Suprapubic skin (tissue), 4 donors: ENCODE measurements around the gene TLR6. TPM values are rescaled to one million over a fixed set of nuclear protein-coding genes. Genes with fewer than 3 reads are reported as not detected.
A peak's percentile ranks its signal among the peaks of the same experiment; 100 is the strongest.

Source experiments
- DNase-seq, 2 donors: peaks; one replicate each; pipeline ENCODE4 v3.0.0-alpha.2; 2019; ENCODE audit warnings: low spot score in 2 of 2
- H3K27ac ChIP-seq: fragments of 200-600 bp; sonication (generic); one replicate; pipeline ENCODE4 v1.5.1; 2019
- H3K27me3 ChIP-seq: fragments of 200-600 bp; sonication (generic); one replicate; pipeline ENCODE4 v1.5.1; 2019
- H3K36me3 ChIP-seq: fragments of 200-600 bp; sonication (generic); one replicate; pipeline ENCODE4 v1.5.1; 2019
- H3K4me1 ChIP-seq: fragments of 200-600 bp; sonication (generic); one replicate; pipeline ENCODE4 v1.5.1; 2019
- H3K4me3 ChIP-seq: fragments of 200-600 bp; sonication (generic); one replicate; pipeline ENCODE4 v1.5.1; 2019; ENCODE audit warnings: mild to moderate bottlenecking
- H3K9me3 ChIP-seq: fragments of 200-600 bp; sonication (generic); one replicate; pipeline ENCODE4 v1.5.1; 2019
- EP300 ChIP-seq: sonication (generic); formaldehyde crosslinking; IDR thresholded peaks from one replicate; pipeline ENCODE4 v1.6.1; 2017; ENCODE audit warnings: antibody characterized with exemption
- POLR2A ChIP-seq, 2 donors: fragments of 450-650 bp; IDR thresholded peaks; one replicate each; pipeline ENCODE4 v1.6.1; 2017; ENCODE audit warnings: antibody characterized with exemption in 2 of 2, mild to moderate bottlenecking in 2 of 2, moderate library complexity in 2 of 2
- POLR2AphosphoS5 ChIP-seq, 3 donors: sonication (generic); formaldehyde crosslinking; IDR thresholded peaks; one replicate each; pipeline ENCODE4 v1.6.1; 2017; ENCODE audit warnings: antibody characterized with exemption in 3 of 3
- WGBS: methylation state at CpG from one replicate; pipeline ENCODE4 v1.1.5; 2018; 5-methylcytosine and 5-hydroxymethylcytosine counted together
- total RNA-seq, 4 donors: library from RNA; depleted of rRNA; stranded (reverse); fragments of >200 nt; gene quantifications; one replicate each; pipeline ENCODE4 v1.1.0, GENCODE V29; 2016
- TF ChIP-seq, protein P1 (sequence below), 2 donors: fragments of 200-600 bp in 1 of 2; fragments of 450-650 bp in 1 of 2; sonication (generic) in 1 of 2; IDR thresholded peaks; one replicate each; pipeline ENCODE4 v1.5.1; 2016 to 2019; ENCODE audit warnings: antibody characterized with exemption in 2 of 2, mild to moderate bottlenecking in 1 of 2, moderate library complexity in 1 of 2

The TLR6 gene
- total RNA-seq, 4 donors from 2014 or later = 2.1 to 6.4 (median 2.5) TPM

- Histone ChIP-seq H3K4me1 (peaks cover 29% of the 10 kb centered on the region), H3K4me3 (peak overlapping the region; percentile 42), H3K36me3 (peaks cover 11% of the 10 kb centered on the region), H3K27ac (no peak overlapping the region), H3K9me3 (no peaks in the 10 kb centered on the region), H3K27me3 (no peaks in the 10 kb centered on the region)
- WGBS = 85% methylated on average over 15 of the region's 15 CpGs
- TF ChIP-seq EP300 = no peak
- no peak for TF ChIP-seq POLR2A (IDR thresholded peaks at IDR 0.05)
- TF ChIP-seq, protein P1, sequence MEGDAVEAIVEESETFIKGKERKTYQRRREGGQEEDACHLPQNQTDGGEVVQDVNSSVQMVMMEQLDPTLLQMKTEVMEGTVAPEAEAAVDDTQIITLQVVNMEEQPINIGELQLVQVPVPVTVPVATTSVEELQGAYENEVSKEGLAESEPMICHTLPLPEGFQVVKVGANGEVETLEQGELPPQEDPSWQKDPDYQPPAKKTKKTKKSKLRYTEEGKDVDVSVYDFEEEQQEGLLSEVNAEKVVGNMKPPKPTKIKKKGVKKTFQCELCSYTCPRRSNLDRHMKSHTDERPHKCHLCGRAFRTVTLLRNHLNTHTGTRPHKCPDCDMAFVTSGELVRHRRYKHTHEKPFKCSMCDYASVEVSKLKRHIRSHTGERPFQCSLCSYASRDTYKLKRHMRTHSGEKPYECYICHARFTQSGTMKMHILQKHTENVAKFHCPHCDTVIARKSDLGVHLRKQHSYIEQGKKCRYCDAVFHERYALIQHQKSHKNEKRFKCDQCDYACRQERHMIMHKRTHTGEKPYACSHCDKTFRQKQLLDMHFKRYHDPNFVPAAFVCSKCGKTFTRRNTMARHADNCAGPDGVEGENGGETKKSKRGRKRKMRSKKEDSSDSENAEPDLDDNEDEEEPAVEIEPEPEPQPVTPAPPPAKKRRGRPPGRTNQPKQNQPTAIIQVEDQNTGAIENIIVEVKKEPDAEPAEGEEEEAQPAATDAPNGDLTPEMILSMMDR (IDR thresholded peaks at IDR 0.05) = no peak
- TF ChIP-seq POLR2AphosphoS5 (IDR thresholded peaks at IDR 0.05) = no peak
- no peak for DNase-seq
These were observed 53.9 kb downstream of the TLR6 start for GRCh38 chr4:38802561-38803355.

DNA sequence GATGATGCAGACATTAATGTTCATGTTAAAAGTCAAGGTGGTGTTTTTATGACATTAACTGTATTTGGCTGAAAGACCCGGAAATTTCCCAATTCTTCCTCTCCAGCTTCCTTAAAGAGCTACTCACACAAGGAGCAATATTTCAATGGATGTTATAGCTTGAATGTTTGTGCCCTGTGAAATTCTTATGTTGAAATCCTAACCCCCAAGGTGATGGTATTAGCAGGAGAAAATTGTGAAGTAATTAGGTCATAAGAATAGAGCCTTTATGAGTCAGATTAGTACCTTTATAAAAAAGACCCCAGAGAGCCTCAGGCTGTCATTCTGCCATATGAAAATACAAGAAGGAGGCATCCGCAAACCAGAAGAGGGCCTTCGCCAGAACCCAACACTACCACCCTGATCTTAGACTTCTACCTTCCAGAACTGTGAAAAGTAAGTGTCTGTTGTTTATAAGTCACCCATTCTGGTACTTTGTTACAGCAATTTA lies 55.6 kb downstream of the TLR6 start:
- peaks cover 29% of the 10 kb centered on the region for H3K4me1 ChIP-seq
- no peaks in the 10 kb centered on the region for H3K27me3 ChIP-seq
- WGBS = 87% methylated on average over 3 of the region's 3 CpGs
- no peak for DNase-seq
- TF ChIP-seq, protein P1 (IDR thresholded peaks at IDR 0.05) = no peak
- TF ChIP-seq EP300 = no peak
- no peak for TF ChIP-seq POLR2A (IDR thresholded peaks at IDR 0.05)
- TF ChIP-seq POLR2AphosphoS5 (IDR thresholded peaks at IDR 0.05) = no peak
- H3K9me3 ChIP-seq = no peaks in the 10 kb centered on the region
- H3K27ac ChIP-seq = no peak overlapping the region
- no peak overlapping the region for H3K4me3 ChIP-seq
- H3K36me3 ChIP-seq = peaks cover 11% of the 10 kb centered on the region

DNA sequence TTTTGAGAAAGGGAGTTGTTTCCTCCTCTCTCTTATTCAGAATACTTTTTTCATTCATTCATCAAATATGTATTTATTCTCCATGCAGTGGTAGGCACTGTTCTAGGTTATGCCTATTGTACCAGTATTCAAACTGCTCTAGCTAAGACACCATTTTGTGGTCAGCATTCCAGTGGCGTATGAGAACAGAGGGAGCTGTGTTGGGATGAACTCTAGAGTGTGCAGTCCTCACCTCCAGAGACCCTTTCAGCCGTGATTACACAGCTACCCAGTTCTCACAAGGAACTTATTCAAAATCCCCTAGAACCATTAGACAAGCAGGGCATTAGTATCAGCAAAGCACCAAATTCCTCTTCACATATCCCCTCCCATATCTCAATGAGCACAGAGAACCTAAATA lies 56.3 kb downstream of the TLR6 start:
- H3K9me3 ChIP-seq = no peaks in the 10 kb centered on the region
- no peaks in the 10 kb centered on the region for H3K27me3 ChIP-seq
- DNase-seq = no peak
- H3K27ac ChIP-seq = no peak overlapping the region
- H3K4me1 ChIP-seq = peaks cover 23% of the 10 kb centered on the region
- 50% methylated on average over 2 of the region's 2 CpGs for WGBS
- peaks cover 11% of the 10 kb centered on the region for H3K36me3 ChIP-seq
- TF ChIP-seq POLR2AphosphoS5 (IDR thresholded peaks at IDR 0.05) (no peak), POLR2A (IDR thresholded peaks at IDR 0.05) (no peak), EP300 (no peak)
- TF ChIP-seq, protein P1 (IDR thresholded peaks at IDR 0.05) = no peak
- H3K4me3 ChIP-seq = no peak overlapping the region

DNA sequence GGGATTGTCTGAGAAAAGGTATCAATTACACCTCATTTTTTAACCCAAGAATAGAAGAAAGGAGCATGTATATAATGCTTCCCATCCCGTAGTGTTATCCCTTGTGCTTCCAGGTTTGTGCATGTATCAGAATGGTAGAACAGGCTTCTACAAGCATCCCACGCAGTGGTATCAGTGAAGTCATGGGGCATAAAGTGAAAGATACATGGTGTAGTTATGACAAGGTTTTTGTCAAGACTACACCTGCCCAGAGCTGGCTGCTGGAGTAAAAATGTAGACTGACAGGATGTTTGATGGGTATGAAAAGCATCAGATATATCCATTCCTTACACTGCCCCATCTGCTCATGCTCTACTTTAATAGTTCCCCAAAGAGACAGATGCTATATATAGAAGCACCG lies 61.5 kb downstream of the TLR6 start:
- Histone ChIP-seq H3K36me3 (peaks cover 11% of the 10 kb centered on the region), H3K27ac (no peak overlapping the region), H3K4me1 (no peaks in the 10 kb centered on the region), H3K4me3 (no peak overlapping the region), H3K9me3 (no peaks in the 10 kb centered on the region), H3K27me3 (no peaks in the 10 kb centered on the region)
- no peak for TF ChIP-seq POLR2AphosphoS5 (IDR thresholded peaks at IDR 0.05)
- no peak for TF ChIP-seq POLR2A (IDR thresholded peaks at IDR 0.05)
- no peak for TF ChIP-seq EP300
- TF ChIP-seq, protein P1 (IDR thresholded peaks at IDR 0.05) = no peak
- no peak for DNase-seq
- 53% methylated on average over 3 of the region's 3 CpGs for WGBS

DNA sequence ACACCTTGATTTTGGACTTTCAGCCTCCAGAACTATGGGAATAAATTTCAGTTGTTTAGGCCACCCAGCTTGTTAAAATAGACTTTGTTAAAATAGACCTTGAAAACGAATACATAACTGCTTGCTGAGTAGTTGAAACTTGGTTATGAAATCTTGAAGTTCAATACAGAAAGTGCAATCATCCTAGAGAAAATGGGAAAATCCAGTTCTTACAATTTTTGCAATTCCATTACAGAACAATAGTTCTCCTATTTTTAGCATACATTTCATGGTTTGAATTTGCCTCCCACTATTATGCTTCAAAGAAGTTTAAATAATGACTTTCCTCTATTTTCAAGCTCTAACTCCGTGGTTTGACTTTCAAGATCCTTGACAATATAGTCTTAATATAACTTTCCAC lies 62.6 kb downstream of the TLR6 start:
- Histone ChIP-seq H3K27ac (no peak overlapping the region), H3K4me1 (no peaks in the 10 kb centered on the region), H3K27me3 (no peaks in the 10 kb centered on the region), H3K9me3 (no peaks in the 10 kb centered on the region), H3K4me3 (no peak overlapping the region), H3K36me3 (peaks cover 7% of the 10 kb centered on the region)
- TF ChIP-seq POLR2AphosphoS5 (IDR thresholded peaks at IDR 0.05) = no peak
- TF ChIP-seq, protein P1 (IDR thresholded peaks at IDR 0.05) = no peak
- TF ChIP-seq EP300 = no peak
- no peak for TF ChIP-seq POLR2A (IDR thresholded peaks at IDR 0.05)
- no peak for DNase-seq
- WGBS = 76% methylated on average over 2 of the region's 2 CpGs
